HG02943 (cell line): ENCODE measurements around the gene MGME1.
A peak's percentile ranks its signal among the peaks of the same experiment; 100 is the strongest.

Experiments used
- ATAC-seq: cut with Tn5 transposase; IDR thresholded peaks from one replicate; pipeline ENCODE4 v1.9.1; 2021; ENCODE audit warnings: mild to moderate bottlenecking, low read depth, moderate library complexity; ENCODE audit not compliant: unreplicated experiment

Gene MGME1

GRCh38 chr20:17968366-17969277, at the start of gene MGME1, which contains the start of gene SNX5:
Gene MGME1, plus strand, starts transcription at chr20:17969018. Its CDS starts 842 bp downstream, at chr20:17969860.
Gene SNX5, minus strand, starts transcription at chr20:17968794. Its CDS starts 369 bp downstream, at chr20:17968425.
- ATAC-seq = peak; percentile 78

GRCh38 chr20:17919149-17919548, 49.7 kb upstream of the MGME1 start:
- ATAC-seq = no peak

GRCh38 chr20:17921774-17922173, 47.0 kb upstream of the MGME1 start:
- ATAC-seq = no peak

- no peak for ATAC-seq
These were observed 43.5 kb upstream of the MGME1 start for GRCh38 chr20:17925141-17925939.

- ATAC-seq = no peak
These were observed 42.9 kb upstream of the MGME1 start for GRCh38 chr20:17925940-17926300.

- ATAC-seq = no peak
These were observed 40.6 kb upstream of the MGME1 start for GRCh38 chr20:17928211-17928611.

GRCh38 chr20:17928633-17929311, 40.0 kb upstream of the MGME1 start:
- no peak for ATAC-seq

GRCh38 chr20:17931513-17931912, 37.3 kb upstream of the MGME1 start:
- no peak for ATAC-seq

- ATAC-seq = no peak
These were observed 36.4 kb upstream of the MGME1 start for GRCh38 chr20:17932396-17932795.

- no peak for ATAC-seq
These were observed 35.7 kb upstream of the MGME1 start for GRCh38 chr20:17933121-17933520.

- ATAC-seq = no peak
These were observed 35.1 kb upstream of the MGME1 start for GRCh38 chr20:17933711-17934110.

- no peak for ATAC-seq
These were observed 34.5 kb upstream of the MGME1 start for GRCh38 chr20:17934141-17934862.

GRCh38 chr20:17935186-17935585, 33.6 kb upstream of the MGME1 start:
- no peak for ATAC-seq

- no peak for ATAC-seq
These were observed 33.1 kb upstream of the MGME1 start for GRCh38 chr20:17935761-17936160.

- ATAC-seq = no peak
These were observed 32.5 kb upstream of the MGME1 start for GRCh38 chr20:17936286-17936760.

- ATAC-seq = no peak
These were observed 31.8 kb upstream of the MGME1 start for GRCh38 chr20:17936761-17937732.

GRCh38 chr20:17938871-17939619, 29.8 kb upstream of the MGME1 start:
- peak; percentile 69 for ATAC-seq

- ATAC-seq = no peak
These were observed 29.1 kb upstream of the MGME1 start for GRCh38 chr20:17939622-17940223.
